NT2/D1 (cell line): ENCODE data around the gene AKAP8L.
"Not testable (repeated sequence)": the region's sequence is repeated elsewhere in the genome, so short reads cannot be mapped to it uniquely, and the experiment has no call there.

ENCODE experiments used
- DNase-seq: peaks from one replicate; pipeline ENCODE4 v3.0.0-alpha.2; 2011; ENCODE audit warnings: low read depth, low spot score
- H3K27me3 ChIP-seq: 2 replicates; pipeline ENCODE4 v1.6.0; 2011; ENCODE audit warnings: mild to moderate bottlenecking; ENCODE audit not compliant: insufficient read length, insufficient read depth
- H3K36me3 ChIP-seq: 2 replicates; pipeline ENCODE4 v1.6.1; 2011; ENCODE audit warnings: mild to moderate bottlenecking, low read length, mixed read lengths; ENCODE audit not compliant: insufficient read depth, insufficient read length
- H3K4me1 ChIP-seq: 2 replicates; pipeline ENCODE4 v1.5.1; 2011; ENCODE audit not compliant: insufficient read depth, insufficient read length
- H3K4me3 ChIP-seq: 2 replicates; pipeline ENCODE4 v1.5.1; 2011; ENCODE audit warnings: low read depth; ENCODE audit not compliant: insufficient read length
- H3K9ac ChIP-seq: 2 replicates; pipeline ENCODE4 v1.6.0; 2011; ENCODE audit warnings: low read depth; ENCODE audit not compliant: insufficient read length
- H3K9me3 ChIP-seq: 2 replicates; pipeline ENCODE4 v1.5.1; 2011; ENCODE audit warnings: mild to moderate bottlenecking, low read length; ENCODE audit not compliant: insufficient read depth
- SUZ12 ChIP-seq: IDR thresholded peaks from 2 replicates; pipeline ENCODE4 v1.6.1; 2011; ENCODE audit not compliant: insufficient read length, insufficient read depth; ENCODE audit errors: extremely low read depth
- YY1 ChIP-seq: IDR thresholded peaks from 2 replicates; pipeline ENCODE4 v1.6.1; 2011; ENCODE audit not compliant: insufficient read length, insufficient read depth
- ZNF274 ChIP-seq: IDR thresholded peaks from 2 replicates; pipeline ENCODE4 v1.6.1; 2011; ENCODE audit warnings: mild to moderate bottlenecking, low read depth, low read length

AKAP8L gene

DNA sequence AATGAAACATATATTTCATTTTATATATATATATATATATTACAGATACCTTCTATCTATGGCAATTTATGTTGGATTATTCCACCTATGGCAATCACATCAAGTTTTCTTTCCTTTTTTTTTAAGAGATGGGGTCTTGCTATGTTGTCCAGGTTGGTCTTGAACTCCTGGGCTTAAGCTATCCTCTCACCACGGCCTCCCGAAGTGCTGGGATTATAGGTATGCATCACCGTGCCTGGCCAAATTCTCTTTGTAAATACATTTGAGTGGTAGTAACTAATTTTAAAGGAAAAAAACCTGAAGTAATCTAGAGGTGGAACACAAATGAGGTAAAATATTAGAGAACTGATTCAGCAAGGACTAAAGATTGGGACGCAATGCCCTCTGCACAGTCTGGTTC lies 64.9 kb downstream of the AKAP8L start:
- no peak overlapping the region for H3K4me3 ChIP-seq
- DNase-seq = no peak
- no peak for TF ChIP-seq SUZ12
- no peak for TF ChIP-seq ZNF274
- no peak for TF ChIP-seq YY1
- H3K27me3 ChIP-seq = no peaks in the 10 kb centered on the region
- H3K9ac ChIP-seq = no peak overlapping the region
- H3K36me3 ChIP-seq = peaks cover 56% of the 10 kb centered on the region
- no peaks in the 10 kb centered on the region for H3K4me1 ChIP-seq
- H3K9me3 ChIP-seq = no peaks in the 10 kb centered on the region

DNA sequence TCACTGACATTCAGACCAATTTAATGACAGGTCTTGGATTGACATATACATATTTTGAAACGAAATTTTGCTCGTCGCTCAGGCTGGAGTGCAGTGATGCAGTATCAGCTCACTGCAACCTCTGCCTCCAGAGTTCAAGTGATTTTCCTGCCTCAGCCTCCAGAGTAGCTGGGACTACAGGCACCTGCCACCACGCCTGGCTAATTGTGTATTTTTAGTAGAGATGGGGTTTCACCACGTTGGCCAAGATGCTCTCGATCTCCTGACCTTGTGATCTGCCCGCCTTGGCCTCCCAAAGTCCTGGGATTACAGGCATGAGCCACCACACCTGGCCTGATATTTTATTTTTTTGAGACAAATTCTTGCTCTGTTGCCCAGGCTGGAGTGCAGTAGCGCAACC lies 66.3 kb downstream of the AKAP8L start:
- H3K9ac ChIP-seq, H3K27me3 ChIP-seq, DNase-seq, H3K4me1 ChIP-seq, H3K9me3 ChIP-seq, H3K4me3 ChIP-seq: not testable (repeated sequence)
- H3K36me3 ChIP-seq = peaks cover 42% of the 10 kb centered on the region

GRCh38 chr19:15341328-15341727 lies 77.5 kb downstream of the AKAP8L start:
- not testable (repeated sequence) for H3K27me3 ChIP-seq, H3K9ac ChIP-seq, H3K4me1 ChIP-seq, DNase-seq, H3K9me3 ChIP-seq, H3K4me3 ChIP-seq
- peaks cover 38% of the 10 kb centered on the region for H3K36me3 ChIP-seq

- TF ChIP-seq ZNF274 (no peak), SUZ12 (no peak), YY1 (no peak)
- H3K27me3 ChIP-seq = no peaks in the 10 kb centered on the region
- peaks cover 32% of the 10 kb centered on the region for H3K36me3 ChIP-seq
These were observed 78.7 kb downstream of the AKAP8L start for GRCh38 chr19:15340086-15340485.

DNA sequence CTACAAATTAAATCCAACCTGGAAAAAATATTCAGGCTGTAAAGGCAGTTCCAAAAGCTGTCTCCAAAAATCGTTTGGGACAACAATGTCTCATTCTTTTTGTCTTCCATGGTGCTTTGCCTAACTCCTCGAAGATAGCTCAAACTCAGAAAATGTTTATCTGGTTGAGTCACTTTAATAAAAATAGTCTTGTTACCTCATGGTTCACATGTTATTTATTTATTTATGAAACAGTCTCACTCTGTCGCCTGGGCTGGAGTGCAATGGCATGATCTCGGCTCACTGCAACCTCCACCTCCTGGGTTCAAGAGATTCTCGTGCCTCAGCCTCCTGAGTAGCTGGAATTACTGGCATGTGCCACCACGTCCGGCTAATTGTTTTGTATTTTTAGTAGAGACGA lies 81.6 kb downstream of the AKAP8L start:
- H3K9ac ChIP-seq = no peak overlapping the region
- no peak for TF ChIP-seq ZNF274
- TF ChIP-seq SUZ12 = no peak
- no peak for TF ChIP-seq YY1
- no peak for DNase-seq
- no peaks in the 10 kb centered on the region for H3K9me3 ChIP-seq
- H3K36me3 ChIP-seq = peaks cover 16% of the 10 kb centered on the region
- no peak overlapping the region for H3K4me3 ChIP-seq
- H3K4me1 ChIP-seq = peaks cover 3% of the 10 kb centered on the region
- H3K27me3 ChIP-seq = no peaks in the 10 kb centered on the region

More at GRCh38 chr19:15340086-15340485, 78.7 kb downstream of the AKAP8L start:
- DNase-seq = no peak
- Histone ChIP-seq H3K4me1 (no peaks in the 10 kb centered on the region), H3K4me3 (no peak overlapping the region), H3K9me3 (no peaks in the 10 kb centered on the region), H3K9ac (no peak overlapping the region)

- H3K9ac ChIP-seq, H3K9me3 ChIP-seq, H3K4me1 ChIP-seq, DNase-seq, H3K4me3 ChIP-seq, H3K27me3 ChIP-seq: not testable (repeated sequence)
- H3K36me3 ChIP-seq = peaks cover 13% of the 10 kb centered on the region
These were observed 82.8 kb downstream of the AKAP8L start for GRCh38 chr19:15335992-15336391.

GRCh38 chr19:15332311-15332996 lies 86.3 kb downstream of the AKAP8L start, which contains the start of gene BRD4:
BRD4 (minus strand) TSS chr19:15332539; CDS start chr19:15273099, 59,440 bp downstream.
- peaks cover 14% of the 10 kb centered on the region for H3K36me3 ChIP-seq
- peak within 1 kb of the TSS; percentile 97 for H3K9ac ChIP-seq
- peaks cover 3% of the 10 kb centered on the region for H3K4me1 ChIP-seq
- DNase-seq = no peak
- H3K9me3 ChIP-seq = no peaks in the 10 kb centered on the region
- peak within 1 kb of the TSS; percentile 97 for H3K4me3 ChIP-seq
- no peak for TF ChIP-seq ZNF274
- no peak for TF ChIP-seq YY1
- no peak for TF ChIP-seq SUZ12
- H3K27me3 ChIP-seq = no peaks in the 10 kb centered on the region
